GM19395 (cell line): Measurements from ENCODE around the gene RPS29.

Experiments
- ATAC-seq: cut with Tn5 transposase; IDR thresholded peaks from one replicate; pipeline ENCODE4 v1.9.1; 2021; ENCODE audit warnings: mild to moderate bottlenecking, moderate library complexity; ENCODE audit not compliant: unreplicated experiment

The RPS29 gene

DNA sequence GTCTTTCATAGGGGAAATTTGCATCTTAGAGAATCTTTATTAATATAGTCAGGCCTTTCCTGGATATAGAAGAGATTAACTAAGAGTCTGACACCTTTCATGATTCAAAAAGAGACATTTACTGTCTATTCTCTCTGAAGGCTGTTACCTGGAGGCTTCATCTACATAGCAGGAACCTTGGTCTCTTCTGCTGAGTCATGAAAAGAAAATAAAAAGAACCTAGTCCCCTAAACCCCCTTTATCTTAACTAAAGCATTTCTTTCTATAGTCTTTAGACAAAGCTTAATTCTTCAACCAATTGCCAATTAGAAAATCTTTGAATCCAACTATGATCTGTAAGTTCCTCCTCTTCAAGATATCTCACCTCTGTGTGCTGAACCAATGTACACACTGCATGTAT lies 33.1 kb downstream of the RPS29 start:
- no peak for ATAC-seq

DNA sequence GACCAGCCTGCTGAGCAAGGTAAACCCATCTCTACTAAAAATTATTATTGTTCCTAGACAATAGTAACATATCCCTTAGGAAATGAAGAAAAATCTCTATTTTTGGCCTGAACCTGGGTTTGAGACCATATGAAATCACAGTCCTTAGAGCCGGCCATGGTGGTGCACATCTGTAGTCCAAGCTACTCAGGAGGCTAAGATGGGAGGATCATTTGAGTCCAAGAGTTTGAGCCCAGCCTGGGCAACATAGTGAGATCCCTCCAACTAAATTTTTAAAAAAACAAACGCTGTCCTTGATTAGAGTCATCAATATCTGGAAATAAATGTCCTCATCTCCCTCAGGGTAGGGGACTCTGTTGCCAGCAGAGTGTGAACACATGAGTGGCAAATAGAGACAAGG lies 34.6 kb downstream of the RPS29 start:
- ATAC-seq = no peak

DNA sequence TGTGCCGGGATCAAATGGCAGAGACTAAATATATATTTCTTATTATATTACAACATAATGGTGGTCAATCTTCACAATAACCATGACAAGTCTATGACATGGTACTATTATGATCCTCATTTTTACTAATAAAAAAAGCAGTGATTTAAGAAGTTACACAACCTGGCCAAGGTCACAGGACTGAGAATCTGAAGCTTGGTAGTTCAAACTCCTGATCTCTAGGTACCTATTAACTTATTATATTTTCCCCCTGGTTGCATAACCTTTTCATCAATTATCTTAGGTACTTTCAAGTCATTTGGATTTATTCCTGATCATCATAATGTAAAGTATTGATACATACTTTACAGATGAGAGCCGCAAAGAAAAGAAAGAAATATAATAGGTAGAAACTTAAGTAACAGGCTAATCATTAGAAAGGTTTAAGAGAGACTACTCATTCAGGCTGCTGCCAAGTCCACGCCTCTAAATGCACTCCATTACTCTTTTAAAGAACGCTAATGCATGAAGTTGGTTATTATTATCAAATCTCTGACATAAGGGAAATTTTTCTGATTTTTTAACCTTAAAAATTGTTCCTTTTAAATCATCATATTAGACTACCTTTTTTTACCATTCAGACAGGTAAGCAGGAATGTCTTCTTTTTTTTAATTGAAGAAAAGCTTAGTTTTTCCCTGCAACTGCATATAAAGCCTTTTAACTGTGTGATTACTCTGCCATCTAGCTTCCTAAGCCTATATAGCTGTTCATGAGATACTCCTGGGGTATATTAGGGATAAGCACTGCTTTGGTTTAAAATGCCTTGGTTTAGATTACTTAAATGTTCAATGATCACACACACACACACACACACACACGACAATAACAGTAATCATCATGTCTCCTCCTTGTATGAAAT lies 35.6 kb downstream of the RPS29 start:
- no peak for ATAC-seq

DNA sequence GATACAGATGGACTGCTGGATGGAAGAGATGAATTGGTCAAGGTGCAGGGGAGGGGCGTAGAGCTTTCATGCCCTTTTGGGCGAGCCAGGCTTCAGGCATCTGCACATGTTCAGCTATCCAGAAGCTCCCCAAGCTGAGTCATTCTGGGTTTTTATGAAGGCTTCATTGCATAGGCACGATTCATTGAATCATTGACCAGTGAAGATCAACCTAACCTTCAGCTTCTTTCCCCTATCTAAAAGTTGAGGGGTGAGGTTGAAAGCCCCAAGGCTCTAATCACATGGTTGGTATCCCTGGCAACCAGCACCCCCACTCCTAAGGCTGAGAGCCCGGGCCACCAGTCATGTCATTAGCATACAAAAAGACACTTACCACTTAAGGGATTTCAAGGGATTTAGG lies 36.3 kb downstream of the RPS29 start:
- no peak for ATAC-seq

DNA sequence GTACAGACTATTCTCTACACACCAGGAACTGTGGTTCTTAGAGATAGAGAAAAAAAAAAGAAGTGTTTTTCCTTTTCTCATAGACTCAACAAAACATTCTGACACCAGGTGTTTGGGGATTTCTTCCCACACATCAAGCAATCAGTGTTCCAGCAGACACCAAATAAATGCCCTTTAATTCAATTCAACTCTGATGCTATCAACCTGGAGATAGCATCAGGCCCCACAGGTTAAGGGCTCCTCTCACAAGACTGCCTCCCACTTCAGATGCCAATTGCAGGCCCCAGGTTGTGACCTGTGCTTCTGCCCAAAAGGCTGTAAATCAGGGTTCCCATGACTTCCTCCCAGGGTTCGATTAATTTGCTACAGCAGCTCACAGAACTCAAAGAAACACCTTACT lies 36.7 kb downstream of the RPS29 start:
- no peak for ATAC-seq

DNA sequence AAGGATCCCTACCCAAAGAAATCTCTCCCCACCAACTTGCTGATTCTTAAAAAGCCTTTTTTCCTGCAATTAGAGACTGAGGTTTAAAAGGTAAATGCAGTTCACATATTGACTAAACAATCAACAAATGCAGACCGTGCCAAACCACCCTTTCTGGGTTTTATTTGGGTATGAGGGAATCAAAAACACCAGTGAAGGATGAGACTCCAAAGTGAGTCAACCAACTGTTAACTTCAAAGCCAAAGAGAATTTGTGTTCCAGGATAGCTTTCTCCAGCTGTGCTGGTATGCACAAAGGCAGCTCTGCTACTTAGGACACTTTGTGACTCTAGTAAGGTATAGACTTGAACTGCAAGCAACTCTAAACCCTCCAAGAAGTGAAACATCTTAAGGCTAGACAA lies 39.4 kb downstream of the RPS29 start:
- no peak for ATAC-seq

DNA sequence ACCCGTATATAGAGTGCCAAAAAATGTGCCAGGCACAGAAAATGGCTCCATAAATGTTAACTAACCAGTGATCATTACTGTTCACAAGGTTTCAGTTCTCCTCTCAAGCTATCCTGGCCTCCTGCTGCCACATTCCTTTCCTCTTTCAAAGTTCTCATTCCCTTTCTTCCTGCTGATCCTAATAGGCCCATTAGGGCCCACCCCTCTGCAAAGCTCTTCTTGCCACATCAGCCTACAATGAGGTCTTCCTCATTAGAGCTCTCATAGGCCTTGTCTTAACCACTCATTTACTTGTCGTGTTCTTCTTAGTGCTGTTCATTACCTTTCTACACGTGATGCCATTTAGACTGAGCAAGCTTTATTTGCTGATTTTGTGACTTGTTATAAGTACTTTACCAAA lies 40.5 kb downstream of the RPS29 start:
- ATAC-seq = no peak

DNA sequence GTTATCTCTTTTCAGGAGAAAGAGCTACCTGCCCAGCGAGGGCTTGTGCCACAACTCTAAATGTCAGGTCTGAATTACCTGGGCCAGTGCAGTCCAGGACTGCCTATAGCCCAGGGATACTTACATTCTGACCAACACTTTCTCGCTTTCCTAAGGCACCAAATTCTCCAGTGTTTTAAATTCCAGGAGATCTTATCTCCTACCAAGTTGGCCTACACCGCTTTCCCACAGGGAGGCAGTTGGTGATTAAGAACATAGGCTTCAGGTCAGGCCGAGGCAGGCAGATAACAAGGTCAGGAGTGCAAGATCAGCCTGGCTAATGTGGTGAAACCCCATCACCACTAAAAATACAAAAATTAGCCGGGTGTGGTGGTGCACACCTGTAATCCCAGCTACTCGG lies 41.1 kb downstream of the RPS29 start:
- no peak for ATAC-seq

DNA sequence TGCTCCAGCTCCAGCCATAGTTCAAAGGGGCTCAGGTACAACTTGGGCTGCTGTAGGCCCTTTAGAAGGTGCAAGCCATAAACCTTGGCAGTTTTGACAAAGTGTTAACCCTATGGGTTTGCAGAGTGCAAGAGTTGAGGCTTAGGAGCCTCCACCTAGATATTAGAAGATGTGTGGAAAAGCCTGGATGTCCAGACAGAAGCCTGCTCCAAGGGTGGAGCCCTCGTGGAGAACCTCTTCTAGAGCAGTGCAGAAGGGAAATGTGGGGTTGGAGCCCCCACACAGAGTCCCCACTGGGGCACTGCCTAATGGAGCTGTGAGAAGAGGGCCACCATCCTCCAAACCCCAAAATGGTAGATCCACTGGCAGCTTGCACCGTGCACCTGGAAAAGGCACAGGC lies 45.1 kb downstream of the RPS29 start:
- ATAC-seq = no peak

DNA sequence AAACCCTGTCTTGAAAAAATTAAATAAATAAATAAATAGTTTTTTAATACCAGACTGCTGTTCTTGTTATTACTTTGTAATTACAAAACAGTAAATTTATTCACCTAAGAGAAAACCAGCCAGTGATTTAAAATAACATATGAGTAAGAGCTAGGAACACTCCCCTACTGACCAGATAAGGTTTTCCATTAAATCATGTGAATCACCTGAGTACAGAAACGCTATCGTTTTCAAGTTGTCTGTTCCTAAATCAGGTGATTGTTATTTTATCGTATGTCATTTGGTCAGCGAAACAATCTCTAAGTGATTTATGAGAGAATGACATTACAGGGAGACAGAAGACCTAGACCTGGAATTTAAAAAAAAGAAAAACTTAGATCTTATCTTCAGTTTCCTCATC lies 47.3 kb downstream of the RPS29 start:
- no peak for ATAC-seq
